Measurements from ENCODE around the gene TARS1.
A peak's percentile ranks its signal among the peaks of the same experiment; 100 is the strongest.

Gene TARS1

DNA sequence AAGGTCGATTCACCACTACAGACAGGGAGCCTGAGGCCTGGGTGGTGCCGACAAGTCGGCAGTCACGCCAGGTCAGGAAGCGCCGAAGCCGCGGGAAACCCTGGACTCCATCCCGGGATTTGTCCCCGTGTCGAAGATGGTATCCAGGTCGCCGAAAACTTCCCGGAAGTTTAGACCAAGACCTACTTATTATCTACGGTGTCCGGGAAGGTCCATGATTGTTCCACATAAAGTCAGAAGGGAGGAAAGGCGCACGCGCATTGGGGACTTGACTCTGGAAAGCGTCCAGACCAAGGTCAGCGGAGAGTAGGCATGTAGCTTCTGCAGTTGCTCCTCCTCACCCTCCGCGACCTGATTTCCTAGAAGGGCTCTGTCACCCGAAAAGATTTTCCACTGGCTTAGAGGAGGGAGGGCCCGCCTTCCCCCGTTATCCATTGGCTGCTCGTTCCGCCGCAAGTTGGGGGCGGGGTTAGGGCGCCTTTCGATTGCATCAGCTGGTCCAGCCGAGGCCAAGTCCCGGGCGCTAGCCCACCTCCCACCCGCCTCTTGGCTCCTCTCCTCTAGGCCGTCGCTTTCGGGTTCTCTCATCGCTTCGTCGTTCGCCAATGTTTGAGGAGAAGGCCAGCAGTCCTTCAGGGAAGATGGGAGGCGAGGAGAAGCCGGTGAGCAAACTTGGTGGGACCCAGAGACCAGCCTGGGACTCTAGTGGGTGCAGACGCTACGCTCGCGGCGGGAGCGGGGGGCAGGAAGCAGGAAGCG, at the start of gene TARS1:
TSS of gene TARS1 (plus strand) at position 484 of the 759 bp plus-strand sequence. CDS start at position 606, 122 bp downstream.
- DNase-seq, result peak; percentile 96

- no peak for DNase-seq
These were observed 42.3 kb upstream of the TARS1 start for GRCh38 chr5:33398501-33398900.

DNA sequence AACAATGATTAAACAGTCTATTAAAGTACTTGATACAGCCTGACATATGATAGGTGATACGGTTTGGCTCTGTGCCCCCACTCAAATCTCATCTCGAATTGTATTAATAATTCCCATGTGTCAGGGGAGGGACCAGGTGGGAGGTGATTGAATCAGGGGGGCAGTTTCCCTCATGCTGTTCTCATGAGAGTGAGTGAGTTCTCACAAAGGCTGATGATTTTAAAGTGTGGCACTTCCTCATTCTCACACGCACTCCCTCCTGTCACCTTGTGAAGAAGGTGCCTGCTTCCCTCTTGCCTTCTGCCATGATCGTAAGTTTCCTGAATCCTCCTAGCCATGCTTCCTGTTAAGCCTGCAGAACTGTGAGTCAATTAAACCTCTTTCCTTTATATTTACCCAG, 40.1 kb upstream of the TARS1 start:
- DNase-seq, result no peak

- DNase-seq, result no peak
These were observed 39.0 kb upstream of the TARS1 start for GRCh38 chr5:33401482-33402390.

DNA sequence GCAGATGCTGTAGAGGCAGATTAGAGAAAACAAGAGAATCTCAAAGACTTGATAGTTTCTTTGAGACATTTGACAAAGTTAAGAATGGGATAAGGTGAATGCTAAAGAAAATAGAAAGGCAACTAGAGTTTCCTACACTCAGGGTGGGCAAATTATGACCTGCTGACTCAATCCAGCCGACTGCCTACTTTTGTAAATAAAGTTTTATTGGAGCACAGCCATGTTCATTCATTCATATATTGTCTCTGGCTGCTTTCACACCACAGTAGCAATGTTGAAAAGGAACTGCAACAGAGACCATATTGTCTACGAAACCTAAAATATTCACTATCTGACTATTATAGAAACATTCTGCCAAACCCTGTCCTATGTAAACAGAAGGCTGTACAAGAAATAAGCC, 37.6 kb upstream of the TARS1 start:
- DNase-seq, result no peak

GRCh38 chr5:33408816-33409215, 31.9 kb upstream of the TARS1 start:
- DNase-seq, result no peak

DNA sequence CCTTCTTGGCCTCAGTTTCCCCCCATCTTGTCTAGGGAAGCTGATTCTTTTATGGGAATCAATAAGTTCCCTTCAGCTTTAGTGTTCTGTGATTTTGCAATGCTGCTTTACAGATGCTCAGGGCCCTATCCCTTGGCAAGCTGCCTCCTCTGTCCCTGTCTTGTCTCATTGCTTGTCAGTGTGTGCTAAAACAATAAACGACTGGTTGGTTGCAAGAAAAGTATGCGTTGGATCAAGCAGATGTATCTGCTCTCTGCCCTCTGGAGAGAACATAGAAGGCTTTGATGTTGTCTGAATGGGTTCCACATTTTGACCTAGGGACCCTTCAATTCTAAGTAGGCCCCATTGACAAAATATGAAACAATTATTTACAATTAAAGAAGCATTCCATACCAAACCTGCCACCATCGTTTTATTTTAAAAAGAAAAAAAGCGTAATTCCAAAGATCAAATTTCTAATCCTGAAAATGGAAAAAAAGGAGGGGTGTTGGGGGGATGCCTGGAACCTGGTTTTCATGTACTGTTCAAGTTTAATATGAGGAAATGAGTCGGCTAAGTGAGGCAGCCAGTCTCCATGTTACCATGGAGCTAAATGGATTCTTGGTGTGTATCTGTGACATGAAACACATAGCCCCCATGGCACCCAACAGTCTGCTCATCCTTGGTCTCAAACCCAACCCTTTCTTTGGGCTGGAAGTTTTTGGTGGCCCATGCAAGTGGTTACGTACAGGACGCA, 31.2 kb upstream of the TARS1 start:
- DNase-seq, result no peak

GRCh38 chr5:33410221-33410620, 30.5 kb upstream of the TARS1 start:
- no peak for DNase-seq

DNA sequence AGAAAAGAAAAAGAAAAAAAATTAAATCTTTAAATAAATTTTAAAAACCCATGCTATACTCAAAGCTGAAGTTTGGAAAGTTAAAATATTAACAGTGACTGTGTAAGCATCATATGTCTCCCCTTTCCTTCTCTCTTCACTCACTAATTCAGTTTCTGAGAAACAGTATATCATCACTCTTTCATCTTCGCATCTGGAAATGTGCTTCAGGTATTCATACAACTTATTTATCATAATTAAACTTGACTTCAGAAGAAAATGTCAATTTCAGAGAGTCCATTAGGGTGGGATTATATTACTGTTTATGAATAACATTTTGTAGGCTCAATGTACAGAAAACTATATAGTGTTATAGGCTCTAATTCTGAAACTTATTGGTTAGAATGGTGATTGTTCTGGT, 29.3 kb upstream of the TARS1 start:
- DNase-seq, result no peak

- DNase-seq, result no peak
These were observed 24.9 kb upstream of the TARS1 start for GRCh38 chr5:33415811-33416354.

GRCh38 chr5:33417632-33418031, 23.1 kb upstream of the TARS1 start:
- no peak for DNase-seq

DNA sequence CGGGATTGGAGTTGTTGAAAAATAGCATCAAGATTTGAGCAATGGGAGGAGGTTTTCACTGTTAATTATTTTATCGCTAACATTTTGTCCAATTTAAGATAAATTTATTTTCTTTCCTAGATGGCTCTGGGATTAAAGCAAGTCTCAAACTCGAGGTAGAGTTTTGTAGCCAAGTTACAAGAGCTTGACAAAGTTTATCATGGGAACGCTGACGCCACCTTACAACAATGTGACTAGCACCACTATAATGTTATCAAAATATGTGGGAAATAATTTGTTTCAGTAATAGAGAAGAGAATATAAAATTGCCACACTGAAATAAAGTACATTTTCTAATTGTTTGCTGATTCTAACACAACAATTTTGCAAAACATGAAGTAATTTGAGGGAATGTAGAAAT, 19.8 kb upstream of the TARS1 start:
- no peak for DNase-seq

DNA sequence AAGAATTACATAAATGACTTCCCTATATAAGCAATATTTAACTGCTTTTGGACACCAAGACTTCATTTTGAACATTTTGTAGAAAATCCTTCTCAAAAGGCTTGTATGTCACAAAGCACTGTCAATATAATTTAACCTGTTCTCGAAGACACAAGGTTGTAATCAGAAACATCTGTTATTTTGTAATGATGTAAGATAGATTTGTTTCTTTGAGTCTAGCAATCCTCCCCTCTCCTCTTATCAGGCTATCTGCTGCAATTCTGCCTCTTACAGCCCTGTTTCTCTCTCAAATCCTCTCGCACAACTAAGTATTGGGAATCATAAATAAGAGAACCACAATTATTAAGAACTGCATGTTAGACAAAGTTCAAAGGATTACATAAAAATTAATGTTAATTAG, 18.6 kb upstream of the TARS1 start:
- DNase-seq, result no peak

GRCh38 chr5:33423018-33423630, 17.6 kb upstream of the TARS1 start:
- DNase-seq, result no peak

DNA sequence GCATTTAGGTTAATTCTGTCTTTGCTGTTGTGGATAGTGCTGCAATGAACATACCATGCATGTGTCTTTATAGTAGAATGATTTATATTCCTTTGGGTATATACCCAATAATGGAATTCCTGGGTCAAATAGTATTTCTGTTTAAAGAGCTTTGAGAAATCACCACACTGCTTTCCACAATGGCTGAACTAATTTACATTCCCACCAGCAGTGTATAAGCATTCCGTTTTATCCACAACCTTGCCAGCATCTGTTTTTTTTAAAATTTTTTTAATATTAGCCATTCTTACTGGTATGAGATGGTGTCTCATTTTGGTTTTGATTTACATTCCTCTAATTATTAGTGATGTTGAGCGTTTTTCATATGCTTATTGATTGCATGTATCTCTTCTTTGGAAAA, 15.5 kb upstream of the TARS1 start:
- no peak for DNase-seq

GRCh38 chr5:33430983-33431382, 9.8 kb upstream of the TARS1 start:
- no peak for DNase-seq

- no peak for DNase-seq
These were observed 8.1 kb upstream of the TARS1 start for GRCh38 chr5:33432656-33433055.

GRCh38 chr5:33433303-33434240, 7.2 kb upstream of the TARS1 start:
- no peak for DNase-seq

GRCh38 chr5:33435893-33436490, 4.8 kb upstream of the TARS1 start:
- DNase-seq, result peak; percentile 55 to 69

DNA sequence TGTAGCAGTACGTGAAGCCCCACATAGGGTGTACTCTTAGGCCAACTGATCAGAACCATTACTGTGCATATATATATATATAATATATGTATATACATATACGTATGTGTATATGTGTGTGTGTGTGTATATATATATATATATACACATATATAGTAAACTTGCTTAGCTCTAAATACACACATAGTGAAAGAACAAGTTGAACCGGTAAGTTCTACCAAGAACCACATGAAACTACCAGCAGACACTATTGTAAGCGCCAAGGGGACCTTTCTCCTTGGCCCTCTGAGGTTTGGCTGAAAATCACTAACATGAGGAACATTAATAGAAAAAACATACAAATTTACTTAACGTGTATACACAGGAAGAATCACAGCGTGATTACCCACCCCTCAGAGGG, 1.8 kb upstream of the TARS1 start:
- DNase-seq, result no peak

DNA sequence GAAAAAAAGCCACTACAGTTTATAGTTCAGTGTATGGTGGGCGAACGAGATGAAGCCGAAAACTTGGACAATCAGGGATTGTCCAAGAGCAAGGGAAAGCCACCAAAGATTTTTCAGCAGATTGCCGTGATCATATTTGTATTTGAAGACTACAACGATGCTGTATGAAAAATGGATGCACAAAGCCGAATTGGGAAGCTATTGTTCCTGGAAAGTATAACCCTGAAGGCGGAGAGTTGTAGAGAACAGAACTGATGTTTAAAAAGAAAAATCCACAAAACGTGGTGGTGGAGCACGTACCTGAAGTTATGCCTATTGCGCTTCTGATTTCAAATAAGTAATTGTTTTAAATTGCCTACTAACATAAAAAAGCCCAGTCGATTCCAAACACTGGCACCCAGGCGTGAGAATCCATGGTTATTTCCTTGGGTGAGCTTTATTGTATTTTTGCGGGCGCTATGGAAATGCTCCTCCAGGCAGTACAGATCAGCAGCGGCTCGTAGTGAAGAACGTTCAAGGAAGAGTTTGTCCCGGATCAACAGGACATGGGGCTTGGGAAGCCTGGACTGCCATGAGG, 772 bp upstream of the TARS1 start:
- no peak for DNase-seq
